HG03342 (cell line): ENCODE results near the gene APOBR.
"Not testable (repeated sequence)": the region's sequence is repeated elsewhere in the genome, so short reads cannot be mapped to it uniquely, and the experiment has no call there.

Experiments
- ATAC-seq: cut with Tn5 transposase; IDR thresholded peaks from one replicate; pipeline ENCODE4 v1.9.1; 2021; ENCODE audit warnings: mild to moderate bottlenecking, moderate library complexity; ENCODE audit not compliant: unreplicated experiment

APOBR gene, protein sequence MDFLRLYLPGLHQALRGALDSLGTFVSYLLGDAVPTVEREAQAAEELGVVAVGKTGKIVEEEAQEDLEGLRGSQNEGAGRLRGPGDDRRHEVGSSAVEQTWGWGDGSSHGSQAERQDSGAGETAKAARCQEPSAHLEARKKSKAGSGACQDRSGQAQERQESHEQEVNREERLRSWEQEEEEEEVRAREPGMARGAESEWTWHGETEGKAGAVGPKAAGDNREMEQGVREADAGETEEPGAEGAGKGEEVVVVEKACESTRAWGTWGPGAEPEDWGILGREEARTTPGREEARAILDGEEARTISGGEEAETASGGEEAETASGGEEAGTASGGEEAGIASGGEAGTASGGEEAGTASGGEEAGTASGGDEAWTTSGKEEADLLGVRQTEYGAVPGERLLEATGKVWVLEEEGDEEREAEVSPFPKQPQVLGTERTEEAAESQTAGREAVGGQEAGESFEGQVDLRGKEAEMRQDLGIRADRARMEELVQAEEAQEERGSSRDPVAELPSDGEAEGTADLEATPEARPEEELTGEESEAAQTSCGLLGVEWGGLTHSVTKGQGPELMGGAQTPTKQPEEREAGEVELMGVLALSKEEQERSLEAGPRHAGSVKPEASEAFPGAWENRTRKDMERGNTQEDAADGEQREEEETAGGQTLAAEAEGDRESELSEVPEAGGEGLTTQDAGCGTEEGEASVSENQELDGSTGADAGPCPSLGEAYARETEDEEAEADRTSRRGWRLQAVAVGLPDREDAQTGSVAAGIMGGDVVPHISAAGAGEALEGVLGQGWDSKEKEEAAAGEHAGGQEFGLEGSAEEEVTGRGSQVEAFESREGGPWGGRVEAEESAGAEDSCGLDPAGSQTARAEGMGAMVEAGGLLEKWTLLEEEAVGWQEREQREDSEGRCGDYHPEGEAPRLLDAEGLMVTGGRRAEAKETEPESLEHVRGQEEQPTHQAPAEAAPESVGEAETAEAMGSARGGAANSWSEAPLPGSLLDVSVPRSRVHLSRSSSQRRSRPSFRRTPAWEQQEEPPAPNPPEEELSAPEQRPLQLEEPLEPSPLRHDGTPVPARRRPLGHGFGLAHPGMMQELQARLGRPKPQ

DNA sequence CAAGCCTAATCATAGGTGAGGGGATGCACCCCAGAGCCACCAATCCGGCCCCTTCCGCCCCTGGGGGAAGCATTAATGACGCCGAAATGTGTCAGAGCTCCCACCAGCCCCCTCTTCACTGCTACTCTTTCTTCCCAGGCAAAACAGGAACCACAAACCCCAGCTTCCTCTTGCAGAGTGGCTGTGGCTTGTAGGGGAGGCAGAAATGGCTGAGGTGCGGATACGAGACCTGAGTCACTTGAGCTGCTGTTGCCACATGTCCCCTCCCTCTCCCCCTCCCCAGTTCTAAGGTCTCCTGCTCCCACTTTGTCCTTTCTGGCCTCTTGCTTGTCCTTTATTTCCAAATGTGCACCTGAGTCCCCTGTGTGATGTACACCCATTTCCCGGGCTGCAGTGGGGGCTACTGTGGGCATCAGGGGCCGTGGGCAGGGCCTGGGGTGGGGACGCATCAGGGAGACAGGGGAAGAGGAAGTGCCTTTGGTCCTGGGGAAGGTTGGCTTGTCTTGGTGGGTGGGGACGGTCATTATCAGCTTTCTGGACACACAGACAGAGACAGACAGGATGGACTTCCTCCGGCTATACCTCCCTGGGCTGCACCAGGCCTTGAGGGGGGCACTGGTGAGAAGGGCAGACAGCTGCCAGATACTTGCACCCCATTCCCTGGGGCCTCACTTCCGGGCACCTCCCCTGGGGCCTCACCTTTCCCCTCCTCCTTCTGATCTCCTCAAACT, at the start of gene APOBR:
TSS of gene APOBR (plus strand) at position 523 of the 731 bp plus-strand sequence. CDS start at position 562, 39 bp downstream.
- peak; percentile 46 for ATAC-seq

DNA sequence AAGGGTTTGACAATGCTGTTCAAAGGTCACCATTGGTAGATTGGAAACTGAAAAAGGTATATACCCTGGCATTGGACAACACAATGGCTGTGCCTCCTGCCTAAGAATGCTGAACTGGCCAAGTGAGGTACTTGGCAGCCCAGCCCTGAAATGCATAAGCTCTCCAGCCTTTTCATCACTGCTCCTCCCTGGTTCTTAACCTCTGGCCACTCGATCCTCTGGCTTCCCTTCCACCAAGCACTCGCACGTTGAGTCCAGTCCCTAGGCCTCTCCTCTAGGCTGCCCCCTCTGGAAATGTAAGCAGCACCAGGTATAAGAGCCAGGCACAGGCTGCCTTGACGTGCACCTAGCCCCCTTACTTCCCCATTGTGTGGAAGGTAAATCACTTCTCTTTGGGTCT, 48.1 kb upstream of the APOBR start:
- ATAC-seq, result not testable (repeated sequence)

DNA sequence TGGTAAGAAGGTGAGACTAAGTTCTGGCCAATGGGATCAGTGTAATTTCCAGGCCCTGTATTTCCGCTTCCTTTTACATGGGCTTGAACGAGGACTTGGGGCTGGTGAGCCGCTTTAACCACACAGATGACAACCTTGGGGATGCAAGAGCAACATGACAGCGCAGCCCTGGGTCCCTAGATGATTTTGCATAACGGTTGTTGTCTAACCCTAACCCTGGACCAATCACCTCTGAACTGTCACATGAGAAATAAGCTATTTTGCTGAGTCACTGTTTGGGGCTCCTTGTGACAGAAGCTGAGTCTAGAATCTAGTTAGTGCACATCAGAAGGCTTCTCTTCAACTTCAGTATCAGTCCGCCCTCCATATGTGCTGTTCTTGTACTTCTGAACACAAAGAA, 47.4 kb upstream of the APOBR start:
- ATAC-seq, result not testable (repeated sequence)

DNA sequence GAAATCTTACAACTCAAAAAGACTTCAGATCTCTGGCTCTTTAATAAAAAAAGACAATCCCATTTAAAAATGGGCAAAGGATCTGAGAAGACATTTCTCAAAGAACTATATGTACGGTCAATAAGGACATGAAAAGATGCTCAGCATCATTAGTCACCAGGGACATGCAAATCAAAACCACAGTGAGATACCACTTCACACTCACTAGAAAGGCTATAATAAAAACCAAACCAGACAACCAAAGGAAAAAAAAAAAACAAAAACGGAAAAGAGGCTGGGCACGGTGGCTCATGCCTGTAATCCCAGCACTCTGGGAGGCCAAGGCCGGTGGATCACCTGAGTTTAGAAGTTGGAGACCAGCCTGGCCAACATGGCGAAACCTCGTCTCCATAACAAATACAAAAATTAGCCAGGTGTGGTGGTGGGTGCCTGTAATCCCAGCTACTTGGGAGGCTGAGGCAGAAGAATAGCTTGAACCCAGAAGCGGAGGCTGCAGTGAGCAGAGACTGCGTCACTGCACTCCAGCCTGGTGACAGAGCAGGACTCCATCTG, 20.7 kb upstream of the APOBR start:
- no peak for ATAC-seq

DNA sequence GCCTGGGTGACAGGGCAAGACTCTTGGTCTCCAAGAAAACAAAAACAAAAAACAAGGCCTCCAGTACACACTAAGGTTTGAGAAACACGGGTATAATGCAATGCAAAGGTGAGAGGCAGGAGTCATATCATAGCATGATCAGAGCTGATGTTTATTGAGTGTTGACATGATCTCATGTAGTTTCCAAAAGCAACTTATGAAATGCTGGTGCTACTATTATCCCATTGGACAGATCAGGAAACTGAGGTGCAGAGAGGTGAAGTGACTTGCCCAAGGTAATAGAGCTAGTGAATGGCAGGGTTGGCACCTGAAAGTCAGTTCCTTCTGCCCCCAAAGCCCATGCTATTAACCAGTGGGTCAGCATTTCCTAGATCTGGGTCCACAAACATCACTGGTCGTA, 19.2 kb upstream of the APOBR start:
- no peak for ATAC-seq

DNA sequence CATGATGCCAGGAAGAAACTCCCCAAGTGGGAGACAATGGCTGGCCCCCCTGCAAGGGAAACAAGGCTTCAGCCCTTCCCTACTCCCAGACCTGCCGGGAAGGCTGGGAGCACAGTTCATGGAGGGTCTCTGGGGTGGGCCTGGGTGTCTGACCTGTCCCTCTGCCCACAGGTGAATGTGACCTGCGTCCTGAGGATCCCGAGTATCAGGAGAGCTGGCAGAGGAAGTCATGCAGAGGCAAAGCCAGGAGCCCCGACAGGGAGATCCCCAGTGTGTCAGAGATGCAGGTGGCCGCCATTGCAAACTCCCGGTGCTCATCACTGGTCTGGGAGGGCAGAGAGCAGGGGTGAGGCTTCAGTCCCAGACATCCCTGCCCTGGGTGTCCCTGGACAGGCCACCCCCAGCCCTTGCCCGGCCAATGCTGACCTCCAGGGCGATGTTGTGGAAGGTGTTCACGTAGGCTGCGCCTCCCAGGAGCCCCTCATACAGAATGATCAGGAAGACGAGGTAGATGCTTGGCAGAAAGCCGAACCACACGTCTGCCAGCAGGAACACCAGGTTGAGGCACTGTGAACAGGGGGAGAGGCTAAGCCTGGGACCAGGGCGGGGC, 17.0 kb upstream of the APOBR start:
- ATAC-seq, result no peak

DNA sequence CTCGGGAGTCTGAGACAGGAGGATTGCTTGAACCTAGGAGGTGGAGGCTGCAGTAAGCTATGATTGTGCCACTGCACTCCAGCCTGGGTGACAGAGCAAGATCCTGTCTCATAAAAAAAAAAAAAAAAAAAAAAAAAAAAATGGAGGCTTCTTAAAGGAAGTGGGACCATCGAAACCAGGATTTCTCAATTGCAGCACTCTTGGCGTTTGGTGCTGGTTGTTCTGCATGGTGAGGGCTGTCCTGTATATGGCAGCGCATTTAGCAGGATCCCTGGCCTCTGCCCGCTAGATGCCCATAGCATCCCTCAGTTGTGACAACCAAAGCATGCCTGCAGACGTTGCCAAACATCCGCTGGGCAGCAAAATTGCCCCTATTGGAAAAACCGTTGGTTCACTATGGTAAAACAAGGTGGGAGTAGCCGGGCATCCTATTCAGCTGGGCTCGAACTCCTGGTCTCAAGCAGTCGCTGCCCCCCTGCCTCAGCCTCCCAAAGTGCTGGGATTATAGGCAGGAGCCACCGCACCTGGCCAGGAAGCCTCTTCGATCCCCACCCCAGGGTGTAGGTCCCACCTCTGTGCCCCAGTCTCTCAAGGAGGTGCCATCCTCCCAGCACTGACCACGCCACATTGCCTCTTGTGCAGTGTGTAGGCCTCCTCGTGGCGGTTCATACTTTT, 15.8 kb upstream of the APOBR start:
- ATAC-seq, result no peak

DNA sequence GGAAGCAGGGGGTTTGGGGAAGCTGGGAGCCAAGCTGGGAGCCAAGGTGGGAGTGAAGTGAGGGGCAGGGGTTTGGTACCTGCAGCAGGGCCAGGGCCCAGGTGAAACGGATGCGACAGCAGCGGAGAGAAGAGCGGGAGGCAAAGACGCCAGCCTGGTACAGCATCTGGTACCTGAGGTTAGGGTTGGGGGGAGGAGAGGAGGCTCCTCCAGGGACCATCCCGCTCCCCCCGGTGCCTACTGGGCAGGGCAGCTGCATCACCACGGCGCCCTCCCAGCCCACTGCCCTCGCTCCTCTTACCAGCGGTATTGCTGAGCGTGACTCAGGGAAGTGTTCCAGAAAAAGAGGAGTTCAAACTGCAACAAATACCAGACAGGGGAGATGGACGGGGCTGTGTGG, 12.4 kb upstream of the APOBR start:
- ATAC-seq, result no peak

DNA sequence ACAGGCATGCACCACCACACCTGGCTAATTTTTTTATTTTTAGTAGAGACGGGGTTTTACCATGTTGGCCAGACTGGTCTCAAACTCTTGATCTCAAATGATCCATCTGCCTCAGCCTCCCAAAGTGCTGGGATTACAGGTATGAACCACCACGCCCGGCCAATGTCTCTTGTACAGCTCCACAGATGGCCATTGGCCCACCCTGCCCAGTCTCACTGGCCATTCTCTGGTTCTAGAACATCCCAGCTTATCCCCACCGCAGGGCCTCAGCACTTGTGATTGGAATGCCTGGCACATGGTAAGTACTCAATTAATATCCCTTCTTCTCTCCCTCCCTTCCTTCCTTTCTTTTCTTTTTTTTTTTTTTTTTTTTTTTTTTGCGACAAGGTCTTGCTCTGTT, 11.1 kb upstream of the APOBR start:
- ATAC-seq, result not testable (repeated sequence)

DNA sequence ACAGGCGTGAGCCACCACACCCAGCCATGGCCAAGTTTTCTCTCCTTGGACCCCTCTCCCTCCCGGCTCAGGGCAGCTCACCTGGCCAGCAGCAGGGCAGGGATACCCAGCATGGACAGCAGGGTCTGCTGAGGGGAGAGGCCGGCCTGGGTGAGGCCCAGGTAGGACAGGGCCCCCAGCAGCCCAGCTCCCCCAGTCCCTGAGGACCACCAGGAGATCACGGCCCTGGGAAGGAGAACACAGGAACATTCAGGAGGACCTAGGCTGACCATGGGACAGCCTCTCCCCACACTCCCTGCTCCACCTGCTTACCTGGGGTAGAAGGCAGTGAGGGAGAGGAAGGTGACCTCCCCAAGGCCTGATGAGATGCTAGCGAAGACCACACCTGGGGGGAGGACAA, 8.2 kb upstream of the APOBR start:
- ATAC-seq, result no peak

DNA sequence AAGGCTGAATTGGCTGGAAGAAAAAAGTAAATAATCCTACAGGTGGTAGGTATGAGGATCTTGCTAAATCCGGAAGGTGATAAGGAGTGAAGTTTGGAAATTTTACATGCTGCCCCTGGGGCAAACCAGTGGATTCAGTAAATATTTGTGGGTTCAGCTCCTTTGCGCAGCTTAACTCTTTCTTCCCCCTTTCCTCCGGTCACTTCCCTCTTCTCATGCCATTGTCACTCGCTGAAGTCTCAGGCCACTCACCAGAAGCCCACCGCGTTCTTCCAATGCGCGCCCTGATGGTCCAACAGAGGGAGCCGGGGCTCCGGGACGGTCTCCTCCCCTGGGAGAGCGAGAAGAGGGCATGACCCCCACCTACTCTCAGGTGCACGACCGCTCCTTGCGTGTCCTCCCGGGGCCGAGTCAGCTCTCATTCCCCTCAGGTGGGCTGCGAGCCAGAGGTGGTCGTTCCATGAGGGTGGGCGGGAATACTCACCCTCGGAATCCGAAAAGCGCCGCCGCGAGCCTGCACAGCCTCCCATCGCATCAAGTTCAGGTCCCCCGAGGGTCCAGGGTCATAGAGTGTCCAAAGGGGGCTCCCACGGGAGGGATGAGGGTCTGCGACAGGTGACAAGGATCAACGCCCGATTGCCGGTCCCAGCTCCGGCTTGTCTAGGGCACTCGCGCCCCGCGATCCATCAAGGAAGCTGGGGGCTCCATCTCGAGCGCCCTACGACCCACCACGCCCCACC, 3.0 kb upstream of the APOBR start:
- peak; percentile 3 for ATAC-seq

DNA sequence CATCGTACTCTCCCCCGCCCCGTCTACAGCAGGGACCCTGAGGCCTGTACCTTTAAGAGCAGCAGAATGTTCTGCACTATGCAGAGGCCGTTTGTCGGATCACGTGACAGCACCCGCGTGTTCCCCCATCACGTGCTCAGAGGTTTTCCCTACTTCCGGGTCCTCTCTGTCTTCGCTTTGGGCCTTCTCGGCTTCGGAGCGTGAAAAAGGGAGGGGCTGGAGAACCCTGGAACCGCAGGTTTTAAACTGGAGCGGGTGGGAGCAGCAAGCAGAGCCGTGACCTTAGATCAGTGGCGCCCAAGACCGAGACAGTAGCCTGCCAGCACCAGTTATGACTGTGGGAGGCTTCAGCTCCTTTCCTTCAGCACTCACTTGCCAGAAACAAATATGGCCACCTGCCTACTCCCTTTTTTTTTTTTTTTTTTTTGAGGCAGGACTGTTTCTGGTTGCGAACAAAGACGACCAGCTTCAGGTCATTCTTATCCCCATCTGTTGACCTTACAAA, 2.4 kb upstream of the APOBR start, which contains the start of gene CLN3:
TSS of gene CLN3 (minus strand) at position 105 of the 505 bp plus-strand sequence. CDS start 315 bp downstream, outside the sequence.
- ATAC-seq, result peak; percentile 68

DNA sequence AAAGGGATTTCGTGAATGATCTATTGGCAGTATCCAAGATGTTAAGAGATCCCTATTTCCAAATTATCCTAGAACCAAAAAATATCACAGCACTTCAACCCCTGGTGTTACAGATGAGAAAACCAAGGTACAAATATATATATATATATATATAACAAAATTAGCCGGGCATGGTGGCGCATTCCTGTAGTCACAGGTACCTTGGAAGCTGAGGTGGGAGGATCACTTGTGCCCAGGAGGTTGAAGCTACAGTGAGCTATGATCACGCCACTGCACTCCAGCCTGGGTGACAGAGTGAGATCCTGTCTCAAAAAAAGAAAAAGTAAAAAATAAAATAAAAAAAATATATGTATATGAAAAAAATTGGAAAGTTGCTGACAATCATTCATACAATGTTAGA, 1.9 kb upstream of the APOBR start:
- no peak for ATAC-seq

DNA sequence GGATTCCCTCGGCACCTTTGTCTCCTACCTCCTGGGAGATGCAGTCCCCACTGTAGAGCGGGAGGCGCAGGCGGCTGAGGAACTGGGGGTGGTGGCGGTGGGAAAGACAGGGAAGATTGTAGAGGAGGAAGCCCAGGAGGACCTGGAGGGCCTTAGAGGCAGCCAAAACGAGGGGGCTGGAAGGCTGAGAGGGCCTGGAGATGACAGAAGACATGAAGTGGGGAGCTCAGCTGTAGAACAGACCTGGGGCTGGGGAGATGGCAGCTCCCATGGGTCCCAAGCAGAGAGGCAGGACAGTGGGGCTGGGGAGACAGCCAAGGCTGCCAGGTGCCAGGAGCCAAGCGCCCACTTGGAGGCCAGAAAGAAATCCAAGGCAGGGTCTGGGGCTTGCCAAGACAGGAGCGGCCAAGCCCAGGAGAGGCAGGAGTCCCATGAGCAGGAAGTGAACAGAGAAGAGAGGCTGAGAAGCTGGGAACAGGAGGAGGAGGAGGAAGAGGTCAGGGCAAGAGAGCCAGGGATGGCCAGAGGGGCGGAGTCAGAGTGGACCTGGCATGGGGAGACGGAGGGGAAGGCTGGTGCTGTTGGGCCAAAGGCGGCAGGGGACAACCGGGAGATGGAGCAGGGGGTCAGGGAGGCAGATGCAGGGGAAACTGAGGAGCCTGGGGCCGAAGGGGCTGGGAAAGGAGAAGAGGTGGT, 803 bp downstream of the APOBR start:
- ATAC-seq, result no peak

DNA sequence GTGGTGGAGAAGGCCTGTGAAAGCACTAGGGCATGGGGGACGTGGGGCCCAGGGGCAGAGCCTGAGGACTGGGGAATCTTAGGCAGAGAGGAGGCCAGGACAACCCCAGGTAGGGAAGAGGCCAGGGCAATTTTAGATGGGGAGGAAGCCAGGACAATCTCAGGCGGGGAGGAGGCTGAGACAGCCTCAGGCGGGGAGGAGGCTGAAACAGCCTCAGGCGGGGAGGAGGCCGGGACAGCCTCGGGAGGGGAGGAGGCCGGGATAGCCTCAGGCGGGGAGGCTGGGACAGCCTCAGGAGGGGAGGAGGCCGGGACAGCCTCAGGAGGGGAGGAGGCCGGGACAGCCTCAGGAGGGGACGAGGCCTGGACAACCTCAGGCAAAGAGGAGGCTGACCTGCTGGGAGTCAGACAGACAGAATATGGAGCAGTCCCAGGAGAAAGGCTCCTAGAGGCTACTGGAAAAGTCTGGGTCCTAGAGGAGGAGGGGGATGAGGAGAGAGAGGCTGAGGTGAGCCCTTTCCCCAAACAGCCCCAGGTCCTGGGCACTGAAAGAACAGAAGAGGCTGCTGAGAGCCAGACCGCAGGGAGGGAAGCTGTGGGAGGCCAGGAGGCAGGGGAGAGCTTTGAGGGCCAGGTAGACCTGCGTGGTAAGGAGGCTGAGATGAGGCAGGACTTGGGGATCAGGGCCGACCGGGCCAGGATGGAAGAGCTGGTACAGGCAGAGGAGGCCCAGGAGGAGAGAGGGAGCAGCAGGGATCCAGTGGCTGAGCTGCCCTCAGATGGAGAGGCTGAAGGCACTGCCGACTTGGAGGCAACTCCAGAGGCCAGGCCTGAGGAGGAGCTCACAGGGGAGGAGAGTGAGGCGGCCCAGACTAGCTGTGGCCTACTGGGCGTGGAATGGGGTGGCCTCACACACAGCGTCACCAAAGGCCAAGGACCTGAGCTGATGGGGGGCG, 1.6 kb downstream of the APOBR start:
- no peak for ATAC-seq

DNA sequence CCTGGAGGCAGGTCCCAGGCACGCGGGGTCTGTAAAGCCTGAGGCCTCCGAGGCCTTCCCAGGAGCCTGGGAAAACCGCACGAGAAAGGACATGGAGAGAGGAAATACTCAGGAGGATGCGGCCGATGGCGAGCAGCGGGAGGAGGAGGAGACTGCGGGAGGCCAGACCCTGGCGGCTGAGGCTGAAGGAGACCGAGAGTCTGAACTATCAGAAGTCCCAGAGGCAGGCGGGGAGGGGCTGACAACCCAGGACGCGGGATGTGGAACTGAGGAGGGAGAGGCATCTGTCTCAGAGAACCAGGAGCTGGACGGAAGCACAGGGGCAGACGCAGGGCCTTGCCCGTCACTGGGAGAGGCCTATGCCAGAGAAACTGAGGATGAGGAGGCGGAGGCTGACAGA, 2.4 kb downstream of the APOBR start:
- no peak for ATAC-seq

DNA sequence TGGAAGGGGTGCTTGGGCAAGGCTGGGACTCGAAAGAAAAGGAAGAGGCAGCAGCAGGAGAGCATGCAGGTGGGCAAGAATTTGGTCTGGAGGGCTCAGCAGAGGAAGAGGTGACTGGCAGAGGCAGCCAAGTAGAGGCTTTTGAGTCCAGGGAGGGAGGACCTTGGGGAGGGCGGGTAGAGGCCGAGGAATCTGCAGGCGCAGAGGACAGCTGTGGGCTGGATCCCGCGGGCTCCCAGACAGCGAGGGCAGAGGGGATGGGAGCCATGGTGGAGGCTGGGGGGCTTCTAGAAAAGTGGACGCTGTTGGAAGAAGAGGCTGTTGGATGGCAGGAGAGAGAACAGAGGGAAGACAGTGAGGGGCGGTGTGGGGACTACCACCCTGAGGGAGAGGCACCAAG, 2.9 kb downstream of the APOBR start:
- ATAC-seq, result no peak
